ENCODE data around the gene RNF208. TPM values are rescaled to one million over a fixed set of nuclear protein-coding genes. Genes with fewer than 3 reads are reported as not detected.

The RNF208 gene
- total RNA-seq, 1 donor from 2014 or later = 0.77 TPM

DNA sequence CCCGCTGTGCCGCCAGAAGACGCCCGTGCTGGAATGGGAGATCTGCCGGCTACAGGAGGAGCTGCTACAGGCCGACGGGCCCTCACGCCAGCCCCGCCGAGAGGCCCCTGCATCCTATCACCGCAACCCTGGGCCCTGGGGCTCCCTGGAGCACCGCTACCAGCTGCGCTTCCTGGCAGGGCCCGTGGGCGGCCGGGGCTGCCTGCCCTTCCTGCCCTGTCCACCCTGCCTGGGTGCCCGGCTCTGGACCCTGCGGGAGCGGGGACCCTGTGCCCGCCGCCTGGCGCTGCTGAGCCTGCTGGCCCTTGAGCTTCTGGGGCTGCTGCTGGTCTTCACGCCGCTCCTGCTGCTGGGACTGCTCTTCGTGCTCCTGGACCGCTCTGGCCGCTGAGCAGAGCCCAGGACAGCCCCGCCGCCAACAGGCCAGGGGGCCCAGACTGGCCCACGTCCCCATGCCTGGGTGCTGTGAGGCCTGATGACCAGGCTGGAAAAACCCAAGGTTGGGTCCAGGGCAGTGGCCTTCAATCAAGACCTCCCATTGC lies 3.8 kb downstream of the RNF208 start:
- Mint-ChIP-seq H3K4me1 (no peaks in the 10 kb centered on the region), H3K9me3 (no peaks in the 10 kb centered on the region), H3K36me3 (no peaks in the 10 kb centered on the region), H3K27ac (no peak overlapping the region), H3K4me3 (no peak overlapping the region), H3K27me3 (ENCODE audit: insufficient read depth, low read depth) (peaks cover 2% of the 10 kb centered on the region)
- no peaks in the 10 kb centered on the region for H3K36me3 ChIP-seq
- no peaks in the 10 kb centered on the region for H3K79me2 ChIP-seq (ENCODE audit: low read depth)
- peaks cover 13% of the 10 kb centered on the region for H3K4me1 ChIP-seq
- H3K9me3 ChIP-seq (ENCODE audit: low read depth) = no peaks in the 10 kb centered on the region
- H3K27me3 ChIP-seq = peaks cover 25% of the 10 kb centered on the region
- H3K4me2 ChIP-seq = no peak overlapping the region
- H2AFZ ChIP-seq (replicated peaks) = no peak overlapping the region
- H3F3A ChIP-seq (ENCODE audit: low read depth) = peaks cover 11% of the 10 kb centered on the region
- DNase-seq (ENCODE audit: low spot score) = no peak
- TF ChIP-seq, protein P1, sequence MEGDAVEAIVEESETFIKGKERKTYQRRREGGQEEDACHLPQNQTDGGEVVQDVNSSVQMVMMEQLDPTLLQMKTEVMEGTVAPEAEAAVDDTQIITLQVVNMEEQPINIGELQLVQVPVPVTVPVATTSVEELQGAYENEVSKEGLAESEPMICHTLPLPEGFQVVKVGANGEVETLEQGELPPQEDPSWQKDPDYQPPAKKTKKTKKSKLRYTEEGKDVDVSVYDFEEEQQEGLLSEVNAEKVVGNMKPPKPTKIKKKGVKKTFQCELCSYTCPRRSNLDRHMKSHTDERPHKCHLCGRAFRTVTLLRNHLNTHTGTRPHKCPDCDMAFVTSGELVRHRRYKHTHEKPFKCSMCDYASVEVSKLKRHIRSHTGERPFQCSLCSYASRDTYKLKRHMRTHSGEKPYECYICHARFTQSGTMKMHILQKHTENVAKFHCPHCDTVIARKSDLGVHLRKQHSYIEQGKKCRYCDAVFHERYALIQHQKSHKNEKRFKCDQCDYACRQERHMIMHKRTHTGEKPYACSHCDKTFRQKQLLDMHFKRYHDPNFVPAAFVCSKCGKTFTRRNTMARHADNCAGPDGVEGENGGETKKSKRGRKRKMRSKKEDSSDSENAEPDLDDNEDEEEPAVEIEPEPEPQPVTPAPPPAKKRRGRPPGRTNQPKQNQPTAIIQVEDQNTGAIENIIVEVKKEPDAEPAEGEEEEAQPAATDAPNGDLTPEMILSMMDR (IDR thresholded peaks at IDR 0.05) = no peak
- TF ChIP-seq EZH2 (IDR thresholded peaks at IDR 0.05) (no peak), EZH2phosphoT487 (IDR thresholded peaks at IDR 0.05) (no peak)
- H3K4me3 ChIP-seq = no peak overlapping the region
- peaks cover 7% of the 10 kb centered on the region for H4K20me1 ChIP-seq (ENCODE audit: low read depth)
- H3K9ac ChIP-seq = no peak overlapping the region
- H3K27ac ChIP-seq = no peak overlapping the region

DNA sequence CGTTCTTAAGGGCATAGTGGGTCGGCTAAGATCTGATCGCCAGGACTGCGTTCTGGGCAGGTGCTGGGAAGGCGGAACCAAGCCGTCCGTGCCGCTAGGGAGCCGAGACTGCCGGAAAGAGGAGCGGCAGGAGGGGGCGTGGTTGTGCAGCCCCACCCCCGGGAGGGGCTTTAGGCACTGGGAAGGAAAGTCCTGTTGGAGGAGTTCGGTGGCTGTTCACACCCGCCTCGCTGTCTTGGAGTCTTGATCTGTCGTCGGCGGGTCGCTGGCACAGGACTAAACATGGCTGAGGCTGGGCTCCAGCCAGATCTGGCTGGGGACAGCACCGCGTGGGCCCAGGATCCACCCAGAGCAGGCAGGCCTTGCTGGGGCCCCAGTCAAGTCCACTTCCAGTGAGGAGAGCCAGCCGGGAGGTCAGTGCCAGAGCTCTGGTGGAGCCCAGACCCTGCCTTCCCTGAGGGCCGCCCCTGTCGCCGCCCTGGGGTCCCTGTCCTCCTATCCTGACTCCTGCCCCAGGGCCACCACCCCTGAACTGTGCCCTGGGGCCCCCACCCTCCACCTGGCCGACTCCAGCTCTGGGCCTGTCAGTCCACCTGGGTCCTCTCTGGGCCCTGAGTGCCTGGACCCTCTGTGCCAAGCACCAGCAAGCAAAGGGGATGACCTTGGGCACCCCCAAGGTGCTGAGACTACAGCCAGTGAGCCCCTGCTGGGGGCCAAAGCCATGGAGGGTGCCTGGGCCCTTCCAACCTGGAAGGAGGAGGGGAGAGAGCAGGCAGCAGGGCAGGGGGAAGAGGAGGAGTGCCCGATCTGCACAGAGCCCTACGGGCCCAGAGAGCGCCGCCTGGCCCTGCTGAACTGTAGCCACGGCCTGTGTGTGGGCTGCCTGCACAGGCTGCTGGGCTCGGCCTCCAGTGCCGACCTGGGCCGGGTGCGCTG lies 4.5 kb downstream of the RNF208 start:
- Histone ChIP-seq H3K79me2 (ENCODE audit: low read depth) (no peaks in the 10 kb centered on the region), H3K4me2 (no peak overlapping the region), H3F3A (ENCODE audit: low read depth) (peaks cover 4% of the 10 kb centered on the region), H3K9me3 (ENCODE audit: low read depth) (no peaks in the 10 kb centered on the region), H3K27me3 (peaks cover 18% of the 10 kb centered on the region), H3K4me3 (no peak overlapping the region), H3K9ac (no peak overlapping the region), H4K20me1 (ENCODE audit: low read depth) (peaks cover 7% of the 10 kb centered on the region), H3K36me3 (no peaks in the 10 kb centered on the region), H3K27ac (no peak overlapping the region), H3K4me1 (peaks cover 7% of the 10 kb centered on the region), H2AFZ (replicated peaks) (no peak overlapping the region)
- H3K27me3 Mint-ChIP-seq (ENCODE audit: insufficient read depth, low read depth) = peaks cover 2% of the 10 kb centered on the region
- no peaks in the 10 kb centered on the region for H3K9me3 Mint-ChIP-seq
- H3K4me3 Mint-ChIP-seq = peak overlapping the region; percentile 60
- peaks cover 3% of the 10 kb centered on the region for H3K36me3 Mint-ChIP-seq
- DNase-seq (ENCODE audit: low spot score) = peak; percentile 60
- H3K27ac Mint-ChIP-seq = no peak overlapping the region
- TF ChIP-seq EZH2phosphoT487 (IDR thresholded peaks at IDR 0.05) (no peak), EZH2 (IDR thresholded peaks at IDR 0.05) (no peak)
- TF ChIP-seq, protein P1 (IDR thresholded peaks at IDR 0.05) = no peak
- no peaks in the 10 kb centered on the region for H3K4me1 Mint-ChIP-seq

DNA sequence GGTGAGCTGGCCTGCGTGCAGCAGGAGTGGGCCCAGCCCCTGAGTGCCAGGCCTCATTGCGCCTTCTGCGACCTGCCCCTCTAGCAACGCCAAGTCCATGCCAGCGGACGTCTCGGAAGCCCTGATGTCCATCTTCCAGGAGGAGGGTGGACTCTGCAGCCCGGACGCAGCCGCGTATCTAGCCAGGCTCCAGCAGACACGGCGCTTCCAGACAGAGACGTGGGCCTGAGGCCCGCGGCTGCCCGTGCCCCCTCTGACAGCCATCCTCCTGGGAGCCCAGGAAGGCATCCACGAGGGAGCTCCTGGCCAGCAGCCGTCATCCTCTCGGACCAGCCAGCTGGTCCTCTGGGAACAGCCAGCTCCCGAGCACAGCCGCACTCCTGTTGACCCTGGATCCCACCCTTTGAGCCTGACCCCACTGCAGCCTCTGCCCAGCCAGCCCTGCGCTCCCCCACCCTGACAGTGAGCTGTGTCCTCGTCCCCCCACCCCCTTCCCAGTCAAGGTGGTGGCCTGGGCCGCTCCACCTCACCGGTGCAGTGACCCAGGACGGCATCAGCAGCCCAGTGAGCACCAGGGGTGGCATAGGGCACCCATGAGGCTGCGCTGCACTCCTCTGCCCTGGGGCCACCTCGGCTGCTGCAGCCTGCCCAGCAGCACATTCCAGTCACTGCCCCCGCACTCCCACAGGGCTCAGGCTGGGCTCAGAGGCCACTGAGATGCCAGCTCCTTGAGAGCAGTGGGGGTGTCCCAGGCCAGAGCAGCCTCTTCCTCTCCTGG lies 5.7 kb downstream of the RNF208 start:
- Histone ChIP-seq H3K9ac (no peak overlapping the region), H3K27ac (no peak overlapping the region), H3F3A (ENCODE audit: low read depth) (no peaks in the 10 kb centered on the region), H3K4me2 (no peak overlapping the region), H3K9me3 (ENCODE audit: low read depth) (no peaks in the 10 kb centered on the region), H4K20me1 (ENCODE audit: low read depth) (peaks cover 7% of the 10 kb centered on the region), H3K79me2 (ENCODE audit: low read depth) (no peaks in the 10 kb centered on the region), H3K36me3 (no peaks in the 10 kb centered on the region), H3K4me1 (peaks cover 1% of the 10 kb centered on the region), H3K27me3 (peaks cover 9% of the 10 kb centered on the region), H2AFZ (replicated peaks) (no peak overlapping the region), H3K4me3 (no peak overlapping the region)
- Mint-ChIP-seq H3K27ac (no peak overlapping the region), H3K36me3 (peaks cover 3% of the 10 kb centered on the region), H3K4me1 (no peaks in the 10 kb centered on the region), H3K4me3 (no peak overlapping the region), H3K27me3 (ENCODE audit: insufficient read depth, low read depth) (peaks cover 2% of the 10 kb centered on the region), H3K9me3 (no peaks in the 10 kb centered on the region)
- TF ChIP-seq EZH2phosphoT487 (IDR thresholded peaks at IDR 0.05) (no peak), EZH2 (IDR thresholded peaks at IDR 0.05) (no peak)
- TF ChIP-seq, protein P1 (IDR thresholded peaks at IDR 0.05) = no peak
- no peak for DNase-seq (ENCODE audit: low spot score)
